Stimulated activated CD8-positive, alpha-beta memory T cell treated with anti-CD3 and anti-CD28 coated beads, Interleukin-7, amount 100 ng/mL, for 48 hours (primary cell): ENCODE results near the gene CST4.
"Not testable (repeated sequence)": the region's sequence is repeated elsewhere in the genome, so short reads cannot be mapped to it uniquely, and the experiment has no call there.

Experiments used
- DNase-seq, 2 donors: peaks; one replicate each; pipeline ENCODE4 v3.0.0-alpha.2; 2020; ENCODE audit warnings: low read depth in 1 of 2; ENCODE audit errors: extremely low read depth in 1 of 2

The CST4 gene

DNA sequence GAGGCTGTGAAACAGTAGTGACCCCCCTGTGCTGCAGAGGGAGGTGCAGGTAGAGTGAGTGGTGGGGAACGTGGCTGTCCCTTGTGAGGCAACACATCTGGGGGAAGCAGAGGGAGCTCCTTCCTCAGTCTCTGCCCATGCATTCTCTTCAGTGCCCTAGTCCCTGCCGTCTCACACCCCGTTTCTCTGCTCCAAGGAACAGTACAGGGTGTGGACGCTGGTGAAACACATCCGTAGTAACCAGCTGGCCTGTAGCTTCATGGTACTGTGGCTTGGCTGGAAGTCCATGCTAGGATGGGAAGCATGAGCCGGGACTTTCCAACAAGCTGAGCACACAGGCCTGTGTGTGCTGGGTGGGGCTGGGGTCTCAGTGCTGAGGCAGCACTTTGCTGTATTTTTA, 25.7 kb downstream of the CST4 start:
- DNase-seq = no peak

DNA sequence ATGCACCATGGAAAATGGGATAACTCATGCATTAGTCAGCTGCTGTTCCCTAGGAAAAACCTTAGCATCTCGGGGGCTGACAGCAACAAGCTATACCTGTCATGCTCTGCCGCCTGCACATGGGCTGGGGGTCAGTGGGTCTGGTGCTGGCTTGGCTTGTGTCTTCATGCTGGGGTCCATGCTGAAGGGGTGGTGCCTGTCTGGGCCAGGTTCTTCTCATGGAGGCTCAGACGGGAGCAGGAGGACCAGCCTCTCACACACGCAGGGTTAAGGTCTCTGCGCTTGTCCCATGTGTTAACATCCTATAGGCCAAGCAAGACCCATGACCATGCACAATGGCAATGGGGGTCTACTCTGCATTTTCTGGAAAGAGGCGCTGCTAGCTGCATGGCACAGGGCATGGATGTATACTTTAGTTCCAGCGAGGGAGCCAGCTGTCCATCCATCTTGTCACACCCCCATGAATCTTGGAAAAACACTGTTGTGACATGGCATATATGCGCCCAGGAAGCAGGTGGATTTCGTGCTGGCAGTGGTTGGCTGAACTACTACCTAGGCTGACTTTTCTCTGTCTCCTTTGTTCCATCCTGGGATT, 26.5 kb downstream of the CST4 start:
- no peak for DNase-seq

- no peak for DNase-seq
These were observed 27.8 kb downstream of the CST4 start for GRCh38 chr20:23661002-23661429.

DNA sequence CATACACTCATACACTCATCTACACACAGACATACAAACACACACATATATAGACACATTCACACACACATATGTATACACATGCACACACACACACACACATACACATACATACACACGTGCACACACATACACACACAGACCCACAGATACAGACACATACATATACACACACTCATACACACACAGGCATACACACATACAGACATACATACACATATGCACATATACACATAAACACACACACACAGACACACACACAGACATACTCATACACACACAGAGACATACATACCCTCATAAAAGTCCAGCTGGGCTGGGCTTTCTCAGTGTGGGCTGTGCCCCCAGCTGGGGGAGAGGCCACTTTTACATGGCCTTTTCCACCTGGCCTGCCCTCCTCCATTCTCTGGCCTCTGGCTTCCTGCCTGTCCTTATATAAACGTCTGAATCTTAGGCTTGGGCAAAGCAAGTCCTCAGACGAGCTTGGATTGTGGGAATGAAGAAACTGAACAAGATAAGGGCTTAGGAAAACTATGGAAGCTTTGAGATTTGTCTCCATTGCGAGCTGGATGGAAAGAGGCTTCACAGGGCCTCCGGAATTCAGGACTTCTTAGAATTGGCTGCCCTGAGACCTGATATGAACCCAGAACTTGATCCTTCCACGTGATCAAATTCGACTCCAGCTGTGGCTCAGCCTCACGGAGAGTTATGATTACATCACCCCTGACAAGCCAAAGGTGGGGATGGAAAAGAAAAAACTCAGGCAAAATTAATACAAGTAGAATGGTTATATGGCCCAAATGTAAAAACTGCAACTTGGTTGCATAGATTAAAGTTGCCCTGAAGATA, 28.6 kb downstream of the CST4 start:
- DNase-seq = no peak

GRCh38 chr20:23659610-23659988, 29.2 kb downstream of the CST4 start:
- DNase-seq = not testable (repeated sequence)

DNA sequence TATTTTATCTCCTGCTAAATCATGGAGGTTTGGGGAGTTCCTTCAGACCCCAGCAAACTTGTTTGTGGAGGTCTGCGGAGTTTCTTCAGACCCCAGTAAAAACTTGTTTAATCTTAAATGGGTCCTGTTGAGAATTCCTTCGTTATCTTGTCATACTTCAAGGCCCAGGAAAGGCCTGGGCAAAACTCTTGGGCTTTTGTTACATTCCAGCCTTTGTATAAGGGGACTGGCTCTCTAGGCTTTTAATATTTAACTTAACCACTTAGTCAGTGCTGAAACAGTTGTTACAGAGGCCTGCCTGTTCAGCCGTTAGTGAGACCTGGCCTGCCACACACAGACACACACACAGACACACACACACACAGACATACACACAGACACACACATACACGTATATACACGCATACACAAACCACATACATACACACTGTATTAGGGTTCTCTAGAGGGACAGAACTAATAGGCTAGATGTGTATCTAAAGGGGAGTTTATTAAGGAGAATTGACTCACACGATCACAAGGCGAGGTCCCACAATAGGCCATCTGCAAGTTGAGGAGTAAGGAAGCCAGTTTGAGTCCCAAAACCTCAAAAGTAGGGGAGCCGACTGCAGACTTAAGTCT, 29.7 kb downstream of the CST4 start:
- DNase-seq = no peak

GRCh38 chr20:23658336-23658735, 30.5 kb downstream of the CST4 start:
- DNase-seq = no peak

DNA sequence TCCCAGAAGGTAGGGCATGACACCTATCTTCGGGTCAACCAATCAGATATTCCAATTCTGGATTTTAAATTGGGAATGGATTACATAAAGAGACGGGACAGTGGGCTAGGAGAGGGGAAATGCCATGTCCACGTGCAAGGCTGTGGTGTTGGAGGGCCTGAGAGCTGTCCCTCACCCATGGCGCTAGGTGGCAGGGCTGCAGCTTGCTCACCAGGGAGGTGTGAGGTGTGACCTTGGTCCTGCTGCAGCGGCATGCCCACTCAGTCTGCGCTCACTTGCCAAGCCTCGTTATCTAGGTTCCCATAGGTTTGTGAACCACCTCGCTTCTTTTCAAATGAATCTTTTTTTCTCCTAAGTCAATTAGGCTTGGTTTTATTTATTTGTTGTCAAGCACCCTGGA, 31.6 kb downstream of the CST4 start:
- no peak for DNase-seq

GRCh38 chr20:23656372-23656771, 32.5 kb downstream of the CST4 start:
- DNase-seq = no peak

GRCh38 chr20:23655491-23656211, 33.2 kb downstream of the CST4 start:
- no peak for DNase-seq

GRCh38 chr20:23654717-23655116, 34.1 kb downstream of the CST4 start:
- no peak for DNase-seq

DNA sequence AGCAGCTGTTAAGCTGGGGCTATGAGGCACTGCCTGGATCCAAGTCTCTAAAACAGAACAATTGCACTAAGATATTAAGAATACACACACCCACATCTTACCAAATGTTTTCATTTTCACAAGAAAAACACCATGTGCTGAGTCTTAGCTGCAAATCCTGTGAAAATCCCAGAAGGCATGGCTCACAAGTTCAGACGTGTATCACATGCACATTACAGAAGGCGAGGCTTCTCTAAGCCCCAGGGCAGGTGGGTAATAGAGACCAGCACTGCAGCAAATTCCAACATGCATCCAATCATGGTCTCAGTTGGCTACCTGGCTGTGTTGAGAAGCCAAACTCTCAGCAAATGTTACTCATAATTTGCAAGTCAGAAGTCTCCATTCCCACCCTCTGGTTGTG, 34.8 kb downstream of the CST4 start:
- DNase-seq = no peak

GRCh38 chr20:23653400-23653938, 35.4 kb downstream of the CST4 start:
- no peak for DNase-seq

DNA sequence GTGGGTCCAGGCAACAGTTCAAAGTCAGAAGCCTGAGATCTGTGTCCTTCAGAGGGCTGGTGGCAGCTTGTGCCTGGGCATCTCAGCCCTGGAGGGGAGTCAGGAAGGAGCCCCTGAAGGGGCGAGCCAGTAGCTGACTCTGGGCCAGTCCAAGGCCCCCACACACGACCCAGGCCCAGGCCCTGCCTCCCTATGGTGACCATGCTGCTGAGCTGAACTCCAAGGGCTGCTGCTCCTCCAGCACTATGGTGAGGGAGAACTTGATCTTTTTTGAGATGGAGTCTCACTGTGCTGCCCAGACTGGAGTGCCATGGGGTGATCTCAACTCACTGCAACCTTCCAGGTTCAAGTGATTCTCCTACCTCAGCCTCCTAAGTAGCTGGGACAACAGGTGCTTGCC, 35.9 kb downstream of the CST4 start:
- DNase-seq = no peak

GRCh38 chr20:23652371-23652770, 36.5 kb downstream of the CST4 start:
- DNase-seq = no peak

- no peak for DNase-seq
These were observed 37.7 kb downstream of the CST4 start for GRCh38 chr20:23651117-23651516.

DNA sequence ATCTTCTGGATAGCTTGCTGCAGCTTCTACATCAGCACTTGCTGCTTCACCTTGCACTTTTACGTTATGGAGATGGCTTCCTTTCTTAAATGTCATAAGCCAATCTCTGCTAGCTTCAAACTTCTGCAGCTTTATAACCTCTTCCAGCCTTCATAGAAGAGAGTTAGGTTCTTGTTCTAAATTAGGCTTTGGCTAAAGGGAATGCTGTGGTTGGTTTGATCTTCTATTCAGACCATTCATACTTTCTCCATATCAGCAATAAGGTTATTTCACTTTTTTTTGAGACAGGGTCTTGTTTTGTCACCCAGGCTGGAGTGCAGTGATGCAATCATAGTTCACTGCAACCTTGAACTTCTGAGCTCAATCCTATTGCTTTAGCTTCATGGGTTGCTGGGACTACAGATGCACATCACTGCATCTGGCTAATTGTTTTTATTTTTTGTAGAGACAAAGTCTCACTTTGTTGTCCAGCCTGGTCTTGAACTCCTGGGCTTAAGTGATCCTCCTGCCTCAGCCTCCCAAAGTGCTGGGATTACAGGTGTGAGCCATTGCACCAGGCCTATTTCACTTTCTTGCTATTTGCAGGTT, 38.9 kb downstream of the CST4 start:
- DNase-seq = no peak

DNA sequence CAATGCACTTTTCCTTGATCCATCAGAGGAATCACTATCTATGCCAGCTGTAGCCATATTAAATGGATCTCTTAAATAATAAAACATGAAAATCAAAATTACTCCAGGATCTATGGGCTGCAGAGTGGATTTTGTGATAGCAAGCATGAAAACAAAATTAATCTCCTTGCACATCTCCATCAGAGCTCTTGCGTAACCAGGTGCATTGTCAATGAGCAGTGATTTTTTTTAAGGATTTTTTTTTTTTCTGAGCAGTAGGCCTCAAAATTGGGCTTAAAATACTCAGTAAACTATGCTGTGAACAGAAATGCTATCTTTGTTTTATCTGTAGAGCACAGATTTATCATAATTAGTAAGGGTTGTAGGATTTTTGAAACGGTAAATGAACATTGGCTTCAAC, 39.6 kb downstream of the CST4 start:
- DNase-seq = no peak

GRCh38 chr20:23647346-23647745, 41.5 kb downstream of the CST4 start:
- DNase-seq = no peak

DNA sequence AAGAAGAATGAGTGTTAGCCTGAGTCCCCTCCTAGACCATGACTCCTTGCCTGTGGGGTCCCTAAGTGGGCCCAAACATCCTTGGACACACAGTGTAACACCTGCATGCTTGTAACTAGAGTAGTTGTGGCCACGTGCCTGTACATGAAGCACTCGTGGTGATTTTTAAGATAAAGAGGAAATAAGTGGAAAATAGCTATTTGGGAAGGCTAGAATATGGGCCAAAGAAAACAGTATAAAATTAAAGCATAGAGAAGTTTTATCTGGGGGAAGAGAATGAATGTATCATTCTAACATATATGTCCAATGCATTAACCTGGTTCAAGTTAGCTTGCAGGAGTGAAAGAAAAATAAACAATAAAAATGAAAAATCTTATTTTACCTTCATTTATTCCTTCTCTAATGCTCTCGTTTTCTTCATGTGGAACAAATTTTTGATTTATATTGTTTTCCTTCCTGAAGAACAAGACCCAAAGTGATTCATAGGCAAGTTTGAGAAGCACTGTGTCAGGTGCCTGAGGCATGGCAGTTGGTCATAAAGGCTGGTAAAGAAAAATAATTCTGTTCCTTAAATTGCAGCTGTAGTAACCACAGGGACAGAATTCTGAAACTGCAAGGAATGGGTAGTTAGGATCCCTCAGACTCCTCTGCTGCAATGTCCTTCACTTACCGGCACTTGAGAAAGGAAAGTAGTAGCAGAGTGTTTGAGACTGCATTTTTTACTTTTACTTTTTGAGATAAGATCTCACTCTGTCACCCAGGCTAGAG, 42.5 kb downstream of the CST4 start:
- no peak for DNase-seq
